GM21447 (cell line): ENCODE data around the gene ADARB1.

ENCODE experiments used
- ATAC-seq: cut with Tn5 transposase; IDR thresholded peaks from one replicate; pipeline ENCODE4 v1.9.1; 2021; ENCODE audit not compliant: unreplicated experiment

Gene ADARB1

DNA sequence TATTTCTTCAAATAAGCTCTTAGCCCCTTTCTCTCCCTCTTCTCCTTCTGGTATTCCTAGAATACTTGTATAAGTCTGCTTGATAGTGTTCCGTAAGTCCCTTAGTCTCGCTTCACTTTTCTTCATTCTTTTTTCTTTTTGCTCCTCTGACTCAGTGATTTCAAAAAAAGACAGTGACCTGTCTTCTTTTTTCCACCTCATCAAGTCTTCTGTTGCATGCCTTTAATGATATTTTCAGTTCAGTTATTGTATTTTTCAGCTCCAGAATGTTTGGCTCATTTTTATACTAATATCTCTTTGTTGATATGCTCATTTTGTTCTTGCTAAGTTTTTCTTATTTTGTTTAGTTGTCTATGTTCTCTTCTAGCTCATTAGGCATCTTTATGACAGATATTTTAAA, 115.6 kb downstream of the ADARB1 start:
- no peak for ATAC-seq

DNA sequence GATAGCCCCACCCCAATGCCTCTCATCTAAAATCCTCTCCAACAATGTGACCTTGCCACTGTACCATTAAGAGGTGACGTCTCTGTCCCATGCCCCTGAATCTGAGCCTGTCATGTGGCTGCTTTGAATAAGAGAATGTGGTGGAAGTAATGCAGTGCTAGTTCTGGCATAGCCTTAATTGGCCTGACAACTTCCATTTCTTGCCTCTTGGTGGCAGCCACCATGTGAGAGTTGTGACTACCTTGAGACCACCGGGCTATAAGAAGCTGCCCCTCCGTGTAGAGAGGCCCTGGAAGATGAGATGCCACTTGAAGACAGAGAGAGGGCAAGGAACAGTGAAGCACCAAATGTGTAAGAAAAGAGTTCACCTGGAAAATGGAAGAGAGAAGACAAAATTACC, 118.0 kb downstream of the ADARB1 start:
- no peak for ATAC-seq

DNA sequence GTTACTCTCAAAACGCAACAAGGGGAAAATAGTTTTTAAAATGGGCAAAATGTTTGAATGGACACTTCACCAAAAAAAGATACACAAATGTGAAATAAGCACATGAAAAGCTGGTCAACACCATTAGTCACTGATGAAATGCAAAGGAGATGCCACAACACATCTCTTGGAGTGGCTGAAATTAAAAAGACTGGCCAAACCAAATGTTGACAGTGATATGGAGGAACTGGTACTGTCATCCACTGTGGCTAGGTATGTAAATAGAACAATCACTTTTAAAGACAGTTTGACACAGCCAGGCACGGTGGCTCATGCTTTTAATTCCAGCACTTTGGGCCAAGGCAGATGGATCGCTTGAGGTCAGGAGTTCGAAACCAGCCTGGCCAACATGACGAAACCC, 122.2 kb downstream of the ADARB1 start:
- ATAC-seq, result no peak

DNA sequence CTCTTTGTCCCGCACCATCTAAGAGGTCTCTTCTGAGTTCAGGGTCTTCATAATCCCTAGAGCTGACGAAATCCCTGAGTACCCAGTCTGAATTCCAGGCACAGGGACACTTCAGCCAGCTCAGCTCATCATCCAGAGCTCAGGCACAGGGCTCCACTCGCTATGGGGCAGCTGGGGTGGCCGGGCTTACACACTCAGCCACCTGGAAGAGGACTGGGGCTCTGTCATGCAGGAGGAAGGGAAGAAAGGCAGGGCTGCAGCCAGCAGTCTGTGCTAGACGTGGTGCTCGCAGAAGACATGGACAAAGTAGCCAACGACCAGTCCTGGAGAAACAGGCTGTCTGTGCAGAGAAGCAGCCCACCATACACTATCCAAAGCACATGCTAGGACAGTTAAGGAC, 124.8 kb downstream of the ADARB1 start:
- ATAC-seq, result no peak

DNA sequence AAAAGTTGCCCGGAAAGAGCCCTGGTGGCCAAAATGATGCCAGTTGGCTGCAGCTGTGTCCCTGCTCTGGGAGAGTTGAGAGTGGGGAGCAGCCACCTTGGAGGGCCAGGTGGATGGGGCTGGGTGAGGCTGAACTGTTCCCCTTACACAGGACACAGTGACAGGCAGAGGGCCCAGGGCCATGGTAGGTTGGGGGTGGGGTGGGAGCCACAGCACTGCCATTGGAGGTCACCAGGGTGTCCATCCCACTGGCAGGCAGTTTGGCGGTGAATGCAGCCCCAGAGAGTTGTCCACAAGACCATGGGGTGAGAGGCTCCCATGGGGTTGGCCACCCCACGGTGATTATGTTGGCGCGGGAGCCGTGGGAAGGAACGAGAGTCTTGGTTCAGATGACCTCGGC, 125.7 kb downstream of the ADARB1 start:
- ATAC-seq, result no peak

DNA sequence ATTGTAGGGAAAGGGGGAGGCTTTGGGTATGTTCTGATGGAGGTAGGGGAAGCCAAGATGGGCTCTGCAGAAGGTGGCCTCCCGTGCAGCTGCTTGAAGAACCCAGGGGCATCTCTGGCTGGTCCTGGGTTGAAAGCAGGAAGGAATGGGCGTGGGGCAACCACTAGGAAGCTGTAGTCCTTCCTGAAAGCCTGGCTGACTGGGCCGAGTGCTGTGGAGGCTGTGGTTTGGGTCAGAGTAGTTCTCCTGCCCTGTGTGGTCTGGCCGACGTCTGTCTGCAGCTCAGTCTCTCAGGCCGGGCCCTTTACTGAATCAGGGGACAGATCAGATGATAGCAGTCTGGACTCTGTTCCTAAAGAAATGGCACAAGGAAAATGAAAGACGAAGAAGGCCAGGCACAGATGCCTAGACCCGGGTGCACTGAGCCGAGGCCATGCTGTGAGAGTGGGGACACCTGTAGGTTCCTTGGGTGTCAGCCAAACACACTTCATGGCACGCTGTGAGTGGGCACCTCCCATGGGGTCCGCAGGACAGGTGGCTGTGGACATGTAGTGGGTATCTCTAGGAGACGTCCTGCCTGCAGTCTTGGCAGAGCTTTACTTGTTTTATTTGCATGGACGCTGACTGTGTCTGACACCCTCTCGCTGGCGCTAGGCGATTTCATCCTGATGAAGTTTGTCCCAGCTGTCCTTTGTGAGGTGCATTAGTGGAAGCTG, 126.4 kb downstream of the ADARB1 start:
- no peak for ATAC-seq

DNA sequence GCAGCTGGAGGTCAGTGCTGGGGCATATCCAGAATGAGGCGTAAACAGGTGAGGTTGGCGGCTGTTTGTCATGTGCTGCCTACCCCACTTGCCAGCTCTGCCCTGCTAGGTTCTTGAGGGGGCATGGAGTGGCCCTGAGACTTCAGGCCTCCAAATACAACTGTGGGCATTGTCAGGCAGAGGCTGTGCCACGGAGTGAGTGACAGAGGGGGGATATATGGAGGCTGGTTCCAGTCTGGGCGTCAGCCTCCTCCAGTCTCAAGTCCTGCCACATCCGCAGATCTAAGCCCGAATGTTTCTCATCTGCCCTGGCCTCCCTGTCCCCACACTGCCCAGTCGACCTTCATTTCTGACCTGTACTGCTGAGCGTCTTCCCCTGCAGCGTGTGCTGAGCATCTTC, 128.0 kb downstream of the ADARB1 start:
- ATAC-seq, result no peak

DNA sequence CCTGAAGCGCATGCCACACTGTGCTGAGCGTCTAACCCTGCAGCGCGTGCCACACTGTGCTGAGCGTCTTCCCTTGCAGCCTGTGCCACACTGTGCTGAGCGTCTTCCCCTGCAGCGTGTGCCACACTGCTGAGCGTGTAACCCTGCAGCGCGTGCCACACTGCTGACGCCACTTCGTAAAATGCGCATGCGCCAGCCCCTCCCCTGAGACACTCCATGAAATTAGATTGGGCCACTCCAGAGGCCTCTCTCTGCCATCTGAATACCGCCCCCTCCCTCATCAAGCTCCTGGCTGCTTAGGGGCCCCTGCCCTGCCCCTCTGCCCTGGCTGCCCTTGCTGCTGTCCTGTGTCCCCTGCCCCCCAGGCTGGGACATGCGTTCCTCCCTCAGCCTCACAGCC, 128.5 kb downstream of the ADARB1 start:
- ATAC-seq, result no peak

DNA sequence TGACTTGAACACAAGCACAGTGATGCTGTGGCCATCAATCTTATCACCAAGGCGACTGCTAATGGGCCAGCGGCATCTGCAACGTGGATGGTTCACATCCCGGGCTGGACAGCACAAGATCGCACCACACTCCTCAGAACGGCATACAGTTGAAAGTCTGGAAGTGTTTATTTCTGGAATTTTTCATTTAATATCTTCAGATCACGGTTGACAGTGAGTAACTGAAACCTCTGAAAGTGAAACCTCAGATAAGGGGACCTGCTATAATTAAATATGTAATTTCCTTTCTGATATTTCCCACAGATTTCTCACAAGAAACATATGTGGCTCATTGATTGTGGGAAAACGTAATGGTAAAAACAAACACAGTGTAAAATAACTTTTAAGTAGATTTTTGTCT, 129.6 kb downstream of the ADARB1 start:
- no peak for ATAC-seq

DNA sequence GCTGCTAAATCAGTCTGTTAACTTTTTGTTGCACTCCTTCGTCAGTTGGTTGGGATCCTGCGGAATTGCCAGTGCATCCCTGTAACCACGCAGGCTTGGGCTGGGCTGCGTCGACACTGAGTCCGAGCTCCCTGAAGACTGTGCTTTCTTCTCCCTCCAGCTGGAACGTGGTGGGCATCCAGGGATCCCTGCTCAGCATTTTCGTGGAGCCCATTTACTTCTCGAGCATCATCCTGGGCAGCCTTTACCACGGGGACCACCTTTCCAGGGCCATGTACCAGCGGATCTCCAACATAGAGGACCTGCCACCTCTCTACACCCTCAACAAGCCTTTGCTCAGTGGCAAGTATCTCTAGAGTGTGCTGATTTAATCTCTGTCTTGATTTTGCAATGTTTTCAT, 130.0 kb downstream of the ADARB1 start:
- no peak for ATAC-seq

DNA sequence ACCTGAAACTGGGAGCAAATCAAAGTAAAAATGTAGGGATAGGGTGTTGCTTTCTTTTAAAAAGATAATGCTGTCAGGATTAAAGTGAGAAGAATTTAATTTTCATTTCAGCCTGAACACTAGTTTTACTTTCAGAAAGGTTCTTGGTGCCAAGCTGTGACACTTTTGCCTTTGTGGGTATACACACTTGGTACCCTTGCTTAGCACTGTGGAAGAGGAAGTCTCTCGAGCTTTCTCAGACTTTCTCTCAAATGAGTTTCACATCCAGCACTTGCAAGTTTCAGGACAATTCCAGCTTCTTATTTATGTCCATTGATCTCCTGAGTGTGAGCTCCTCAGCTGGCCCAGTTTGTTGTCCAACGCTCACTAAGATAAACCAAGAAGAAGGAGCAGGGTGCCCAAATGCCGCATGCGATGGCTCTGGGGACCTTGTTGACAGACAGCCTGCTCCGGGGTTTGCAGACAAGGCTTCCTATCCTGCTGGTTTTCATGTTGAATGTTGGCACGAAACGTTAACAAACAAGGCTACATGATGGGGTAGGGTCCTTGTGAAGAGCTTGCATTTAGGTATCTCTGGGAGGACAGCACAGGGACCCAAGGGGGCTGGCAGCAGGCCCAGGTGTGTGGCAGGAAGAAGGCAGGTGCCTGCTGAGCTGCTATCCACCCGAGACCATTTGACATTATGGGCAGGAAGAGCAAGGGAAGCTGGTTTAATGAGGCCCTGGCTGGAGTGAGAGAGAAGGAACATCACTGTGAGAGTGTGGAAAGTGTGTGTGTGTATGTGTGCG, 133.7 kb downstream of the ADARB1 start:
- no peak for ATAC-seq

DNA sequence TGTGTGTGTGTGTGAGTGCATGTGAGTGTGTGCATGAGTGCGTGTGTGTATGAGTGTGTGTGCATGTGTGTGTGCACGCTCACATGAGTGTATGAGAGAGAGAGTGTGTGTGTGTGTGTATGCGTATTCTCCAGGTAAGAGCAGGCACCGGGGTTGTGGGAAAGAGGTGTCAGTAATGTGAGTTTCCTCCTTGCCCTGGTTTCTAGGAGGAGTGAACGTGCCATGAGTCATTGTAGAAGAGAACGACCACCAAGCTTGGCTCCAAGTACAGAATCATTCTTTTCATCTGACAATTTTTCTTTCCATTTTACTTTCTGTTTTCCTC, 134.2 kb downstream of the ADARB1 start:
- no peak for ATAC-seq

DNA sequence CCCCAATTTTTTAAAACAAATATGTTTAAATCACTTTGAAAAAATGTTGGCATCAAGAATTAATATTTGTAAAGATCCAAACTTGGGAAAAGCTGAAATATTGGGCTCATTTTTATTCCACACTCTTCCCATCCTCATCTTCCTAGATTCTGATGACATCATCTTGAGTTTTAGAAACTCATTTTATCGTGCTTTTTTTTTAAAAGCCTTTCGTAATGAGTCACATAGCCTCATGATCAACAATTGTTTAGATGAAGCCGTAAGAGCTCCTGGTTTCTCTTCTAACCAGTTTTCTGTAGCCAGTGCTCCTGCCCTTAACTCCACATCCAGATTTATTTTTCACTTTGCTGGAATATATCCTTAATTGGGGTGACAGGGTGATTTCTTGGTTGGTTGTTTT, 134.7 kb downstream of the ADARB1 start:
- no peak for ATAC-seq

DNA sequence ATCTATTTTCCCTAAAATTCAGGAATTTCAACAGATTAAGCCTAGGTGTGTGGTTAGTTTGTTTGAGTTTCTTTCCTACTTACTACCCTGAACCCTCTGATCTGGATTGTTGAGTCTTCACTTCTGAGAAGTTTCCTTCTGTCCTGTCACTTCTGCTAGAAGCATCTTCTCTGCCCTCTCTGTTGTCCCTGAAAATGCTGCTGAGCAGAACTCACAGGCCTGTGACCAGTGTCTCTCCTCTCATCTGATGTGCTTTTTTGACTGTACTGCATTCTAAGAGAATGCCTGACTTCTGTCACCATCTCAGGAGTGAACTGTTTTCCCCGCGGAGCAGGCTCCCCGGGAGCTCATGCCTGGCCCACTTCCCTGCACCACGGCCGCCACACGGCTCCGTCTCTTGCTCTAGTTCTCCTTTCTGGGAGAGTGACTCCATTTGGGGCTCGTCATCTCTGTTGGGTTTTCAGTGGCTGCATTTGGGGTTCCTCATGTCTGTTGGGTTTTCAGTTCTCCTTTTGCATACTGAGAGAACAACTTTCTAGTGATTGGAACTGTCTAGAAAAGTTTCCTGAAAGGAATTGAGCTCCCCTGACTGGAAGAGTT, 135.4 kb downstream of the ADARB1 start:
- no peak for ATAC-seq

DNA sequence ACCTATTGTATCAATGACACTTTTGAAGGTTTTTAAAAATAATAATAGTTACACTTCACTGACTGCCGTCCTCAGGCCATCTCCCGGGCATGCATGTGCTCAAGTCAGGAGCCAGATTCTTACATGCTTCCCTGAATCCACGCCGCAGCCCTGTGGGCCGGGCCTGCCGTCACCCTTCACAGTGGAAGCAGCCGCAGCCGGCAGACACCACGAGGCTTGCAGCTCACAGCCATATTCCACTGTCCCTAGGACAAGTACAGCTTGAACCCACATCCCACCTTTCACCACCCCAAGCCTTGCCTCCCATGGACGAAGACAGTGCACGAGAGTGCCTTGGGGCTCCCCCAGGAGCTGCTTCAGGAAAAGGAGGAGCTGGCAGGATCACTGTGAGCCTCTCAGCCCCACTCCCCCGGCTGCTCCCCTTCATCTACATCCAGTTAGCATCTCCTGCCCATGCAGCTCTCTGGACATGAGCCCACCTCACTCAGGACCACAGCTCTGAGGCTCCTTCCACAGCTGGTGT, 136.1 kb downstream of the ADARB1 start:
- ATAC-seq, result no peak

DNA sequence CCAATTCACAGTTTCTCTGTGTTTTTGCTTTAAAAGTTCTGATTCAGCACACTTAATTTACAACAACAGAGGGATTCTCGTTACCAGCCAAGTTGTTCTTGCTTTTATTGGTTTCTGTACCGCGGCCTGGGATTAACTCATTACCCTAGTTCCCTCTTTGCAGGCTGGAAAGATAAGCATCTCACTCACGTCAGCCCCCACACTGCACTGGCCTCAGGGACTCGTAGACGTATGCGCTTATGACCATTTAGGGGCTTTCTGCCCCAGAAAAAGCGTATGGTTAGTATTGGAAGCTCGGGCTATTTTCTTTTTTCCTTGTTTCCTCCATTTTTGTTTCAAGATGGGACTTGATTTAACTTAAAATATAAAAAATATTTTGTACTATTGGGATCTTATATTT, 137.3 kb downstream of the ADARB1 start:
- ATAC-seq, result no peak

DNA sequence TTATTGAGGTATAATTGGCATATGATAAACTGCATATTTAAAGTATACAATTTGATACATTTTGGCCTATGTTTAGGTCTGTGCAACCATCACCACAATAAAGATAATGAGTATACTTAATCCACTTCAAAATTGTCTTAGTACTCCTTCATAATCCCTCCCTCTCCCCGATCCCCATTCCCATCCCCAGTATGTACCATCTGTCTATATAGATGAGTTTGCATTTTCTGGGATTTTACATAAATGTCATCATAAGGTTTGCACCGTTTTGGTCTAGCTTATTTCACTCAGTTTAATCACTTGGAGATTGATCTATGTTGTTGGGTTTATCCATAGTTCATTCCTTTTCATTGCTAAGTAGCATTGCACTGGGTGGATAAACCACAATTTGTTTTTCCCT, 139.0 kb downstream of the ADARB1 start:
- ATAC-seq, result no peak

DNA sequence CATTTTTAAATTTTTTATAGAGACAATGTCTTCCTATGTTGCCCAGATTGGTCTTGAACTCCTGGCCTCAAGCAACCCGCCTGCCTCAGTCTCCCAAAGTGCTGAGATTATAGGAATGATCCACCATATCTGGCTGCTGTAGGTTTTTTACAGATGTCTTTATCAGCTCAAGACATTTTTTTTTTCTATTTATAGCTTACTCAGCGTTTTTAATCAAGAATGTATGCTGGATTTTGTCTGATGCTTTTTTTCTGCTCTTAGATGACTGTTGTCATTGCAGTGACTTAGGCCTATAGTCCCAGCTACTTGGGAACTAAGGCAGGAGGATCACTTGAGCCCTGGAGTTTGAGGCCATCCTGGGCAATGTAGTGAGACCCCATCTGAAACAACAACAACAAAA, 140.8 kb downstream of the ADARB1 start:
- no peak for ATAC-seq

DNA sequence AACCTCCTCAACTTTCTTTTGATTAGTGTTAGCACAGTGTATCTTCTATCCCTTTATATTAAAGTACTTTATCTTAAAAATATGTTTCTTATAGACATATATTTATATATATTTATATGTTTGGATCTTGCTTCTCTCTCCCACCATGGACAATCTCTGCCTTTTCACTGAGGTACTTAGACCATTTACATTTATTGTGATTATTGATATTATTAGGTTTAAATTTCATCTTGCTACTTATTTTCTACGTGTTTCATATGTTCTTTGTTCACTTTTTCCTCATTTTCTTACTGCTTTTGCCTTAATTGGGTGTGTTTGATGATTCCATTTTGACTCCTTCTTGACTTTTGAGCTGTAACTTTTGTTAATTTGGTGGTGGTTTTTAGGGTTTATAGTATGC, 142.6 kb downstream of the ADARB1 start:
- ATAC-seq, result no peak

DNA sequence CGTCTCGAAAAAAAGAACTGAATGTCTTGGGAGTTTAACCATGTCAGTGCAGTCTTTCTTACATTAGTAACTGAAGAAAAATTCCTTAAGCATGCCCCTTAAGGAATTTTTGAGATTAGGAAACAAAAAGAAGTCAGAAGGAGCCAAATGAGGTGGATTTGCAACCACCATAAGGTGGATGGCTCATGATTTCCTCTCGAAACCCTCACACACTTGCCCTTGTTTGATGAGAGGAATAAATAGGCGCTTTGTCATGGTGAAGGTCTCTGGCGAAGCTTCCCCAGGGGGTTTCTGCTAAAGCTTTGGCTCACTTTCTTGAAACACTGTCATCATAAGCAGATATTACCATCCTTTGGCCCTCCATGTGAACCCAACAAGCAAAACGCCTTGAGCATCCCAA, 145.1 kb downstream of the ADARB1 start:
- no peak for ATAC-seq

DNA sequence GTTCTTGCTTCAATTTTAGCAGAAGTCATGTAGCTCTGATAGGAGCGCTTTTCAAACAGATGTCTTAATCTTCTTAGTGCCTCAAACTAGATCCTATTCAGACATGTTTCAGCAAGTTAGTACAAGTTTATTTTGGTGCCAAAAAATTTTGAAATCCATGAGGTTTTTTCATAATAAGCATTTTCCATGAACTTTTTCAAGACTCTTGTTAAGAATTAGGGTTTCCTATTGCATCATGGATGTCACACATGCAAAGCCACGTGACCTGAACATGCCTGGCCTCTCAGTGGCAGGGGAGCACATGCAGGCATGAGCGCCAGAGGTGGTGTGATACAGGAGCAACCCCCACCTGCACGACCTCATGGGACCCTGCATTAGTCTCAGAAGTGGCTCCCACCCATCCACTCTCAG, 145.7 kb downstream of the ADARB1 start:
- no peak for ATAC-seq
